ENCODE data around the gene LHPP.

LHPP gene

GRCh38 chr10:124659380-124659779, 197.8 kb downstream of the LHPP start:
- DNase-seq (ENCODE audit: low read depth) = no peak

GRCh38 chr10:124660404-124661125, 198.9 kb downstream of the LHPP start:
- no peak for DNase-seq (ENCODE audit: low read depth)

GRCh38 chr10:124661660-124662180, 200.1 kb downstream of the LHPP start:
- DNase-seq (ENCODE audit: low read depth) = no peak

GRCh38 chr10:124663228-124663627, 201.6 kb downstream of the LHPP start:
- DNase-seq (ENCODE audit: low read depth) = no peak

All from EH (cell line).